HG02943 (cell line): Measurements from ENCODE around the gene NUP210L.

Experiments
- ATAC-seq: cut with Tn5 transposase; IDR thresholded peaks from one replicate; pipeline ENCODE4 v1.9.1; 2021; ENCODE audit warnings: mild to moderate bottlenecking, low read depth, moderate library complexity; ENCODE audit not compliant: unreplicated experiment

Gene NUP210L

DNA sequence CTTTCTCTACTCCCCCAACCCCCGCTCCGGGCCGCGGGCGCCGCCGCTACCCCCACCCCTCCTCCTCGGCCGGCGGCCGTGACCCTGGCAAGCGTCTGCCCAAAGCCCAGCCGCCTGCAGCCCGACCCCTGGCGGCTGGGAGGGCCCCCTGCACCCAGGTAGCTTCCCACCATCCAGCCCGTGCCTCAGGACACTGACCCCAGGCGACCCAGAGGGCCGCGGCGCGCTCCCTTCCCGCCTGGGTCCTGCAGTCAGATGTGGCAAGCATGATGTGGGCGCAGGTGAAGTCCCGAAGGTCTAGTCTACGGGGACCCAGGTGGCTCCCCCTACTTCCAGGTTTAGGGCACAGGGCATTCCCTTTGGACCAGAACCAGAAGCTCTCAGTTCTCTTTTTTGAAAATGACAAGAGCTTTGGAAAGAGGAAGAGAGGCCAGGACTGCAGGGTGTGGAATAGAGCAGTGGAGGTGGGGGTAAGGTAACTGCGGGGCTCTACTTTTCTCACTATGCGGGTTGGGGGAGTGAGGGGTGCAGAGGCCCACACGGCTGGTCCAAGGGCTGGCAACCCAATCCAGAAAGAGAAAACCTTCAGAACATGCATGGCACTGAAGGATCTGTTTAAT is 208.1 kb downstream of the NUP210L start, which contains the start of gene DENND4B:
TSS of gene DENND4B (minus strand) at position 97 of the 620 bp plus-strand sequence. CDS start 2,344 bp downstream, outside the sequence.
- peak; percentile 63 for ATAC-seq

DNA sequence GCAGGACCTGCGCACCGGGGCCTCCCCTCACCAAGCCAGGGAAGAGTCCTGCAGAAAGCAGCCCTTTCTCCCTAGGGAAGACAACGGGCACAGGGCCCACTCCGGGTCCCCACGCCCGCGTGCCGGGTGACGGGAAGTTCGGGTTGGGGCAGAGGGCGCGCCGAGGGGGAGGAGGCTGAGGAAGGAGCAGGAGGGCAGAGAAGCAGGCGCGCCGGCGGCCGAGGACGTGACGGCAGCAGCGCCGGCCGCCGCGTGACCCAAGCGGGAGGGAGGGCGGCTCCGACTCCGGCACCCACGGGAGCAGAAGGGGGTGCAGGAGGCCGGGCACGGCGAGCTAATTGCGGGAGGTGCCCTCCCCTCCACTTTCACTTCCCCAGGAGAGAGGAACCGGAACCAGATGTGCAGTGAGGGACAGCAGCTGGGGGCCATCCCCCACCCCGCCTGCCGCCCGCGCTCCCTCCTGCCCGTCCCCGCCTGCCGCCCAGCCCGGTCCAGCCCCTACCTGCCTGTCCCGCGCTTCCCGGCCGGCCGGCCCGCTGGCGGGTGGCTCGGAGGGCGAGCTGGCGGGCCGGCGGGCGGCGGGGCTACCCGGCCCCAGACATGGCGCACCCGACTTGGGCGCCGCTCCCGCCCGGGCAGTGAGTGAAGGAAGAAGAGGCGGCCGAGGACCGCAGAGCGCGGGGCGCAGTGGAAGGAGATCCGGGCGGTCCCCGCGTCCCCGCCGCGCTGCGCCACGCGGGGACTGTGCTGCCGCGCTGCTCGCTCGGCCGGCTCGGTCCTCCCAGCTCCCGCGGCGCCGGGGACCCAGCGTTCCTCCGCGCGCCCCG is 208.9 kb downstream of the NUP210L start:
- ATAC-seq: peak; percentile 64

DNA sequence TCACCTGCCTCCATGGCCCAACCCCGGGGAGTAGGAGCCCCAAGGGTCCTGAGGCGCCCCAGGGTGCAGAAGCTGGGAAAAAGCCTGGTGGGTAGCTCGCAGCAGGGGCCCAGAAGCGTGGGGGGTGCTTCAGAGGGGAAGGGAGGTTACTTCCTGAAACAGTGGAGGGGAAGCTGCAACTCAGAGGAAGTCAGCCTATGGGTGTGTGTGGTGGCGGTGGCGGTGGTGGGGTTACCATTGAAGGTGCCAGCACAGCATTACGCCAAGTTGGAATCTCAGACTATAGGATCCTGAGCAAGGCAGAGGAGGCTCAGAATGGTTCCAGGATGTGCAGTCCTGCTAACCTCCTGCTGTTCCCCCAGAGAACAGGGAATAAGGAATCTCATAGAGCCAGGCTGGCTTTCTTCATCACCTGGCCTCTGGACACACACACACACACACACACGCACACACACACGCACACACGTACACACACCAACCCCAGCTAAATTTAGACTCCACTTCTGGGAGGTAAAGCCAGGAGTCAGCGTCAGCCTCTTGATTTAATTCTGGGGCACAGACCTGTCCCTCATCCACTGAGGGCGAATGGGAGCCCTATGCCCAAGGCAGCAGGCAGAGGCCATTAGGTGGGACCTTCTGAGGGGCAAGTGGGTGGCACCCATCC is 209.6 kb downstream of the NUP210L start:
- ATAC-seq: no peak

DNA sequence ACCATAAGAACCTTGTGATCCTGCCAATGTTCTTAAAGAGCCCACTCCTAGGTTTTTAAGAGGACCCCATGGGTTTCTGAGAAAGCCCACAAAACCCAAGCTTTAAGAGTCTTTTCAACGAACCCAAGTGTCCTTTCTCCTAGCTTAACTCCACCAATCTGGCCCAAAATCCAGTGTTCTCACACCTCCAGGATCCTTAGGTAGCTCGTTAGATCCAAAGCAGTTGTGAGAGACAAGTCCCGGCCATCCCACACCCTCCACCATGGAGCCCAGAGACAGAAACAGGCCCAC is 210.1 kb downstream of the NUP210L start:
- ATAC-seq: no peak

DNA sequence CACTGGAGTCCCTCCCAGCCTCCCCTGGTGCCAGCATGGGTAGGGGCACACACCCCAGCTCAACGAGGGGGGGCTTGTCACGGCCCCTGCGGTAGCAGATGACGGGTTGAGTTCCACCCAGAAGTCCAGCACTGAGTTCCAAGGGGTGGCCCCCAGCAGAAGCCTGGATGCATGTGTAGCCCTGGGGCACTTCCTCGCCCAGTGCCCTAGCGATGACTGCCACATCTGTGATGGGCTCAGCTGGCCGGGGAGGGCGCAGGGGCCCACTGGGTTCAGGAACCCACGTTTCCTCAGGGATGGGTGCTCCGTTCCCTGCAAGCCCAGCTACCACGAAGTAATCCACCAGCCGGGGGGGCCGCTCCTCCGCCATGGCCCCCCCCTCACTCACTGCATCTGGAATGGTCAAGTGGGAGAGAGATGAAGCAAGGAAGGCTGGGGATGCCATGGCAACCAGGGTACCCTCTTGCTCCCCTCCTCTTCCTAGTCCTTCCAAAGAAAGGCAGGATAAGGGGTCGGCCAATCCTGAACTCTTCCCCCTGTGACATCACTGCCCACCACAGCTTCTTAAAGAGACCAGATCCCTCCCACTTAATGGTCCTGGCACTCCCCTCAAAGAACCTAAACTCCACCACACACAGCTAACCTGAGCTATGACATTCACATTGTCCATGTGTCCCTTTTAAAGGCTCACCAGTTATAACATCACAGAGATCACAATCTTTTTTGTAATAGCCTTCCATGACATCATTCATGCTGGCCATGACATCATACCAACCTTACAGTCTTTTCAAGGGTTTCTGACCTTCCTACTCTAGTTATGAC is 210.7 kb downstream of the NUP210L start:
- no peak for ATAC-seq

DNA sequence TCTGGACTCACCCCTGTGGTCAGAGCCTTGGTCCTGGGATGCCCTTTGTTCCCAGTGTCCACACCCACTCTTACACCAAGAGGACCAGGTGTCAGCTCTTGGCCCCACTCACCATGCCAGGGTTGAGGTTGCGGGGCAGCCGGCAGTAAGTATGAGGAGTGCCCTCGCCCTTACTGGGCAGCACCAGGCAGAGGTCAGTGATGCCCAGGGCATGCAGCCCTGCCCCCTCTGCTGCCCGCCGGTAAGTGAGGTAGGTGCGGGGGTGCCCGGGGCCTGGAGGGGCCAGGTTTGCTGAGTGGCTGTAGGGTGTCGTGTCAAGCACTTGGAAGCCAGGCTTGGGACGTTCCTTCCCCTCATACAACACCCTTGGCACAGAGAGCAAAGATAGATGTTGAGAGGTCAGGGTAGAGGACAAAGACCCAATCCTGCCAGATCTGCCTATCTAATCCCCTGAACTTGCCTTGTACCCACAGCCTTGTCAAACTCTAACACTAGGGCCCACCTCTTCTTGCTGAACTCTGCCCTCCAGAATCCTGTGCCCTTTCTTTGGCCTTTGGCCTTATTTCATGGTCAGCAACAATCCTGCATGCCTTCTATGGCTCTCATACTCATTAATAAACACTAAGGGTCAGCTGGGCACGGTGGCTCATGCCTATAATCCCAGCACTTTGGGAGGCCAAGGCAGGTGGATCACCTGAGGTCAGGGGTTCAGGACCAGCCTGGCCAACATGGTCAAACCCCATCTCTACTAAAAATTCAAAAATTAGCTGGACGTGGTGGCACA is 211.9 kb downstream of the NUP210L start:
- no peak for ATAC-seq
